ENCODE results near the gene USP31. TPM values are rescaled to one million over a fixed set of nuclear protein-coding genes. Genes with fewer than 3 reads are reported as not detected.

The USP31 gene
- total RNA-seq, 2 experiments from 2014 or later: 6.2 to 6.8 TPM

DNA sequence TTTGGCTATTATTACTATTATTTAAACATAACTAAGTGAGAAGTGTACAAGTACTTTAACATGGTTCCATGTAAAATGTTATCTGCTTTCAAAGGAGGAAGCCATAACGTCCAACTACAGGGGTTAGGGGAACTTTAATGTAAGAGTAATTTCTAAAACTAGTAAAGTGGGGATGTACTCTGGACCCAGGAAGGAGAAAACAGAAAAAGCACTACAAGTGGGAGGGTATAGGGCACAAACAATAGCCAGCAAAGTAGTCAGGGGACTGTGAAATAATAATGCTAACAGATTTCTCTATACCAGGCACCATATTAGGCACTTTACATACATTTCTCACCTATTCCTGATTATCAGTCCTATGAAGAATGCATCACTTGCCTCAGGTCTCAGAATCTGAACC, 19.6 kb downstream of the USP31 start:
- no peaks in the 10 kb centered on the region for H3K4me1 Mint-ChIP-seq (ENCODE audit: low read depth)
- no peak overlapping the region for H3K4me3 Mint-ChIP-seq
- no peaks in the 10 kb centered on the region for H3K9me3 Mint-ChIP-seq (ENCODE audit: insufficient read depth)
- no peaks in the 10 kb centered on the region for H3K36me3 Mint-ChIP-seq (ENCODE audit: low read depth)
- POLR2A ChIA-PET: no interaction called here
- ATAC-seq (no peak), DNase-seq (no peak)
- CTCF ChIA-PET: no interaction called here
- H3K27ac Mint-ChIP-seq: no peak overlapping the region
- peaks cover 2% of the 10 kb centered on the region for H3K27me3 Mint-ChIP-seq (ENCODE audit: low read depth)

GRCh38 chr16:23128056-23128455, 21.2 kb downstream of the USP31 start:
- Mint-ChIP-seq H3K4me1 (ENCODE audit: low read depth) (no peaks in the 10 kb centered on the region), H3K4me3 (no peak overlapping the region), H3K27ac (no peak overlapping the region), H3K36me3 (ENCODE audit: low read depth) (no peaks in the 10 kb centered on the region), H3K27me3 (ENCODE audit: low read depth) (peaks cover 2% of the 10 kb centered on the region), H3K9me3 (ENCODE audit: insufficient read depth) (no peaks in the 10 kb centered on the region)
- ChIA-PET POLR2A (no interaction called here), CTCF (interaction anchor here (0.7 kb wide), 1 partner anchor 34 kb away, joined by 4 read pairs; no protein-coding TSS in a partner anchor)
- ATAC-seq (no peak), DNase-seq (no peak)

- H3K4me3 Mint-ChIP-seq: no peak overlapping the region
- CTCF ChIA-PET: no interaction called here
- DNase-seq: no peak
- H3K27me3 Mint-ChIP-seq (ENCODE audit: low read depth): peaks cover 2% of the 10 kb centered on the region
- no peaks in the 10 kb centered on the region for H3K9me3 Mint-ChIP-seq (ENCODE audit: insufficient read depth)
- no peaks in the 10 kb centered on the region for H3K36me3 Mint-ChIP-seq (ENCODE audit: low read depth)
- H3K4me1 Mint-ChIP-seq (ENCODE audit: low read depth): no peaks in the 10 kb centered on the region
- no peak for ATAC-seq
- no peak overlapping the region for H3K27ac Mint-ChIP-seq
- POLR2A ChIA-PET: no interaction called here
Observed at GRCh38 chr16:23125277-23125676, 24.0 kb downstream of the USP31 start.

DNA sequence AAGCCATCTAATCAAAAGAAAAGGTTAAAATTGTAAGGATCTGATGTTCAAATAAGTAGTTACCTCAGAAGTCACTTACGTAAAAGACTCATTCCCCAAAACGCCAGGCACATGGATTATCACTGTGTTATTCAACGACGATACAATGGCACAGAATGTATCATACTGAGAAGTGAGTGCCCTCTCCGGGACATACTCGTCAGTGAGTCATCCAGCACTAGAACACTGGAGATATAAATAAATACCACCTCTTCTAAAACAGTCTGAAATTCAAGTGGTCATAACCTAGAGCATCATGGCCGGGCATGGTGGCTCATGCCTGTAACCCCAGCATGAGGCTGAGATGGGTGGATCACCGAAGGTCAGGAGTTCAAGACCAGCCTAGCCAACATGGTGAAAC, 24.9 kb downstream of the USP31 start:
- ATAC-seq (no peak), DNase-seq (no peak)
- Mint-ChIP-seq H3K27me3 (ENCODE audit: low read depth) (no peaks in the 10 kb centered on the region), H3K36me3 (ENCODE audit: low read depth) (no peaks in the 10 kb centered on the region), H3K4me3 (no peak overlapping the region), H3K27ac (no peak overlapping the region), H3K4me1 (ENCODE audit: low read depth) (no peaks in the 10 kb centered on the region), H3K9me3 (ENCODE audit: insufficient read depth) (no peaks in the 10 kb centered on the region)
- ChIA-PET CTCF (interaction anchor here (0.6 kb wide), 1 partner anchor 244 kb away, joined by 4 read pairs; no protein-coding TSS in a partner anchor), POLR2A (no interaction called here)

DNA sequence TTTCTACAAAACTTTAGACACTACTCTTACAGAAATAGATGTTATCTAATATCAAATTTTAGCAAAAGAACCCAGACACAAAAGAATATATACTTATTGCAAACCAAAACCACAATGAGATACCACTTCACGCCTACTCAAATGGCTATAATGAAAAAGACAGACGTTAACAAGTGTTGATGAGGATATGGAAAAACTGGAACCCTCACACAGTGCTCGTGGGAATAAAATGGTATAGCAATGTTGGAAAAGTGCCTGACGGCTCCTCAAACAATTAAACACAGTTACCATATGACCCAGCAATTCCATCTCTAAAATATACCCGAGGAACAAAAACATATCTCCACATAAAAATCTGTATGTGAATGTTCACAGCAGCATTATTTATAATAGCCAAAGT, 27.1 kb downstream of the USP31 start:
- ATAC-seq (no peak), DNase-seq (no peak)
- H3K4me3 Mint-ChIP-seq: no peak overlapping the region
- no peaks in the 10 kb centered on the region for H3K4me1 Mint-ChIP-seq (ENCODE audit: low read depth)
- no peaks in the 10 kb centered on the region for H3K36me3 Mint-ChIP-seq (ENCODE audit: low read depth)
- no peak overlapping the region for H3K27ac Mint-ChIP-seq
- H3K27me3 Mint-ChIP-seq (ENCODE audit: low read depth): no peaks in the 10 kb centered on the region
- POLR2A ChIA-PET: no interaction called here
- no peaks in the 10 kb centered on the region for H3K9me3 Mint-ChIP-seq (ENCODE audit: insufficient read depth)
- CTCF ChIA-PET: no interaction called here

DNA sequence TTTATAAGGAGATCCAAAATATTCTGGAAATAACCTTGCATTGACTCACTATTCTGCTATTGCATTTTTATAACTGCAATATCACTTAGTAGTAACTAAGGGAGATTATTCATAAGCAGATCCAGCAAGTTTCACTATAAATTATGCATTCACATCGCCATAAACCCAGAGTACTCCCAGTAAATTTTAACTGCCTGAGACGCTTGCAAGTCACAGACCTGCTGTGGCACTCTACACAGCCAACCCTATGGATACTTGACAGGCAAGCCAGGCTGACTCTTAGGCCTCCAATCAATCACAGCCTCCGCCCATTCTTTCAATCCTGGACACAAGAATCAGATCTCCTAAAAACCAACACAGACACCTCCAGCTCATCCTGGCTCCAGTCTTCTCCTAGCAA, 28.2 kb downstream of the USP31 start:
- ChIA-PET CTCF (no interaction called here), POLR2A (no interaction called here)
- Mint-ChIP-seq H3K4me1 (ENCODE audit: low read depth) (no peaks in the 10 kb centered on the region), H3K27ac (no peak overlapping the region), H3K4me3 (no peak overlapping the region), H3K27me3 (ENCODE audit: low read depth) (no peaks in the 10 kb centered on the region), H3K36me3 (ENCODE audit: low read depth) (no peaks in the 10 kb centered on the region), H3K9me3 (ENCODE audit: insufficient read depth) (no peaks in the 10 kb centered on the region)
- no peak for ATAC-seq
- no peak for DNase-seq

DNA sequence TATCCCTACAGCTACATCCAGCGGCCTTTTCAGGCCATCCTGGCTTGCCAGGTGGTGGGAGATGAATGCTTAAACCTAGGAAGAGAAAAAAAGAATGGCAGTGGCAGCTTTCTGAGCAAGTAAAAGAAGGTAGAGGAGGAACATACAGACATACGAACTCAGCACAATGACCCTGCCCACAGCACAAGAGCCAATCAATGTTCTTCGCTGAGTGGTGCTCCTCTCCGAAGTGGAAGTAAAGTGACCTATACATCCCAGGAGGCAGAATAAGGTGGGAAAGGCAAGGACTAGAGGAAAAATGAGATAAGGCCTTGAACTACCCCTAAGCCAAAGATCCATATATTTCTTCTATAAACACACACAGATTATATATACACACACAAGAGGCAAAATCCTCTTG, 28.7 kb downstream of the USP31 start:
- no peaks in the 10 kb centered on the region for H3K4me1 Mint-ChIP-seq (ENCODE audit: low read depth)
- no peak for DNase-seq
- H3K36me3 Mint-ChIP-seq (ENCODE audit: low read depth): no peaks in the 10 kb centered on the region
- no peak for ATAC-seq
- ChIA-PET CTCF (no interaction called here), POLR2A (no interaction called here)
- no peaks in the 10 kb centered on the region for H3K27me3 Mint-ChIP-seq (ENCODE audit: low read depth)
- no peak overlapping the region for H3K4me3 Mint-ChIP-seq
- H3K9me3 Mint-ChIP-seq (ENCODE audit: insufficient read depth): no peaks in the 10 kb centered on the region
- H3K27ac Mint-ChIP-seq: no peak overlapping the region

DNA sequence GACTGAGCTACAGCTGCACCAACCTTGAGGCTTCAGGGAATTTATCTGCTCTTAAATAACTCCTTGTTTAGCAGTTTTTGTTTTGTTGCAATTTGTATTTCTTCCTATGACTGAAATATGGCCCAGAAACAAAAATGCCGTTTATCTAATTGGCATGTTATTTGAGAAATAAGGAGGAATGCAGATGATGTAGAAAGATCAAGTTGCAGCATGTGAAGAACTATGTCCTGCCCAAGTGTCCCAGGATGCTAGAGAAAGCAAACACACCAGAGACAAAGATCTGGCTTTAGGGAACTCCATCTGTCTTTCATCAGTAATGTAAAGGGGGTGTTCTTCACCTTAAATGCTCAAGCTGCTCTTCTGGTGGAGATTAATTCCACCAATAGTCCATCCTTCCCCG, 29.7 kb downstream of the USP31 start:
- ChIA-PET CTCF (no interaction called here), POLR2A (no interaction called here)
- DNase-seq (no peak), ATAC-seq (no peak)
- Mint-ChIP-seq H3K4me1 (ENCODE audit: low read depth) (no peaks in the 10 kb centered on the region), H3K27ac (no peak overlapping the region), H3K4me3 (no peak overlapping the region), H3K27me3 (ENCODE audit: low read depth) (no peaks in the 10 kb centered on the region), H3K36me3 (ENCODE audit: low read depth) (no peaks in the 10 kb centered on the region), H3K9me3 (ENCODE audit: insufficient read depth) (no peaks in the 10 kb centered on the region)

GRCh38 chr16:23114131-23114904, 34.9 kb downstream of the USP31 start:
- Mint-ChIP-seq H3K9me3 (ENCODE audit: insufficient read depth) (no peaks in the 10 kb centered on the region), H3K27me3 (ENCODE audit: low read depth) (no peaks in the 10 kb centered on the region), H3K36me3 (ENCODE audit: low read depth) (no peaks in the 10 kb centered on the region), H3K4me3 (no peak overlapping the region), H3K27ac (no peak overlapping the region), H3K4me1 (ENCODE audit: low read depth) (no peaks in the 10 kb centered on the region)
- no peak for DNase-seq
- POLR2A ChIA-PET: no interaction called here
- CTCF ChIA-PET: no interaction called here
- no peak for ATAC-seq

GRCh38 chr16:23113185-23113584, 36.1 kb downstream of the USP31 start:
- ChIA-PET CTCF (no interaction called here), POLR2A (no interaction called here)
- peaks cover under 1% of the 10 kb centered on the region for H3K36me3 Mint-ChIP-seq (ENCODE audit: low read depth)
- H3K27me3 Mint-ChIP-seq (ENCODE audit: low read depth): no peaks in the 10 kb centered on the region
- ATAC-seq (no peak), DNase-seq (no peak)
- no peak overlapping the region for H3K4me3 Mint-ChIP-seq
- H3K27ac Mint-ChIP-seq: no peak overlapping the region
- no peaks in the 10 kb centered on the region for H3K9me3 Mint-ChIP-seq (ENCODE audit: insufficient read depth)
- no peaks in the 10 kb centered on the region for H3K4me1 Mint-ChIP-seq (ENCODE audit: low read depth)

- no peaks in the 10 kb centered on the region for H3K4me1 Mint-ChIP-seq (ENCODE audit: low read depth)
- DNase-seq (no peak), ATAC-seq (no peak)
- H3K27me3 Mint-ChIP-seq (ENCODE audit: low read depth): no peaks in the 10 kb centered on the region
- no peaks in the 10 kb centered on the region for H3K9me3 Mint-ChIP-seq (ENCODE audit: insufficient read depth)
- peaks cover 5% of the 10 kb centered on the region for H3K36me3 Mint-ChIP-seq (ENCODE audit: low read depth)
- H3K4me3 Mint-ChIP-seq: no peak overlapping the region
- ChIA-PET POLR2A (no interaction called here), CTCF (no interaction called here)
- no peak overlapping the region for H3K27ac Mint-ChIP-seq
Observed at GRCh38 chr16:23110257-23110899, 38.9 kb downstream of the USP31 start.

- Mint-ChIP-seq H3K27ac (no peak overlapping the region), H3K4me3 (no peak overlapping the region), H3K27me3 (ENCODE audit: low read depth) (no peaks in the 10 kb centered on the region), H3K9me3 (ENCODE audit: insufficient read depth) (no peaks in the 10 kb centered on the region), H3K36me3 (ENCODE audit: low read depth) (peaks cover 6% of the 10 kb centered on the region), H3K4me1 (ENCODE audit: low read depth) (no peaks in the 10 kb centered on the region)
- POLR2A ChIA-PET: no interaction called here
- ATAC-seq: no peak
- CTCF ChIA-PET: no interaction called here
- DNase-seq: no peak
Observed at GRCh38 chr16:23107936-23108335, 41.3 kb downstream of the USP31 start.

DNA sequence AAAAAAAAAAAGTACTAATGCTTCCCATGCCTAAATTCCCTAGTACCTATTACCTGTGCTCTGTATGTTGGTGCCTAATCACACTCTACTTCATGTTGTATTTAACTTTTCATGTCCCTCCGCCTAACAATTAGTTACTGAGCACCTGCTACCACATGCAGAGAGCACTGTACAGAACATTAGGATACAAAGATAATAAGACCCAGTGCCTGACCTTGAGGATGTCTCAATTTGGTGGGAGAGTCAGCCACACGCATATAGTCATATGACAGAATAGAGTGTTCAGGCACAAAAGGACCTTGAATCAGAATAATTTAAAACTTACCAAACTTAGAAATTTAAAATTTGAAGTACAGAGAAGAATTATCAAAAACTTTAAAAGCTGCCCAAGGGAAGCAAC, 42.1 kb downstream of the USP31 start:
- no peaks in the 10 kb centered on the region for H3K9me3 Mint-ChIP-seq (ENCODE audit: insufficient read depth)
- no peaks in the 10 kb centered on the region for H3K4me1 Mint-ChIP-seq (ENCODE audit: low read depth)
- H3K4me3 Mint-ChIP-seq: no peak overlapping the region
- ChIA-PET CTCF (no interaction called here), POLR2A (no interaction called here)
- no peak overlapping the region for H3K27ac Mint-ChIP-seq
- no peak for DNase-seq
- ATAC-seq: no peak
- no peaks in the 10 kb centered on the region for H3K27me3 Mint-ChIP-seq (ENCODE audit: low read depth)
- peaks cover 6% of the 10 kb centered on the region for H3K36me3 Mint-ChIP-seq (ENCODE audit: low read depth)

Measured in activated CD8-positive, alpha-beta T cell treated with anti-CD3 and anti-CD28 coated beads, Interleukin-2, amount 10 ng/mL, durations not matched to agents 7 days and 5 days (primary cell).